K562 (cell line): Measurements from ENCODE around the gene PNMA5. TPM values are rescaled to one million over a fixed set of nuclear protein-coding genes. Genes with fewer than 3 reads are reported as not detected.

Experiments
- ATAC-seq: fragments of 200-7000 bp; cut with Tn5 transposase; 3 replicates; pipeline ENCODE4 v1.9.1; 2020; ENCODE audit warnings: moderate library complexity
- BruUV-seq: library from RNA; stranded (reverse); fragments of 400-500 nt; replicated peaks from 2 replicates; lab custom pipeline; 2021; lab: Mats Ljungman, UMichigan
- CTCF ChIA-PET: fragments of 300-600 bp; formaldehyde crosslinking; extraction: SDS; loops from one replicate; lab custom pipeline; 2021; ENCODE audit warnings: low intra/inter-chr PET ratio; lab: Yijun Ruan, JAX
- POLR2A ChIA-PET: fragments of 300-600, 350-650 bp; sonication (Branson Sonifier 250); formaldehyde crosslinking; extraction: SDS; loops from one replicate; lab custom pipeline; 2021; ENCODE audit warnings: antibody characterized with exemption, inconsistent platforms; lab: Yijun Ruan, JAX
- DNase-seq, 4 experiments: peaks; one replicate each; pipeline versions ENCODE4 v3.0.0 to v3.0.0-alpha.2; 2011 to 2018; ENCODE audit warnings: low spot score in 3 of 4, mixed read lengths in 3 of 4; ENCODE audit errors: extremely low read depth in 1 of 4
- FAIRE-seq: peaks from 2 replicates; lab custom pipeline; 2011; peaks lifted over from hg19 to GRCh38; lab: Jason Lieb, UNC
- H2AFZ ChIP-seq: 2 replicates; pipeline ENCODE4 v1.6.0; 2011; ENCODE audit warnings: low read depth, low read length, control low read depth, inconsistent platforms
- H3K27ac ChIP-seq: fragments of 200-600 bp; 3 replicates; pipeline ENCODE4 v1.8.0; 2011; ENCODE audit warnings: low read depth, mild to moderate bottlenecking, control low read depth, inconsistent platforms, low read length, moderate library complexity, mixed read lengths; ENCODE audit errors: extremely low read depth
- H3K27me3 ChIP-seq, 2 experiments: fragments of 300-600 bp in 1 of 2; 2 replicates in 1 of 2; 3 replicates in 1 of 2; pipeline versions ENCODE4 v1.6.0 to v1.8.0; 2011; ENCODE audit warnings: inconsistent platforms in 2 of 2, low read length in 2 of 2, mild to moderate bottlenecking in 1 of 2, mixed read lengths in 1 of 2, moderate library complexity in 1 of 2; ENCODE audit not compliant: control insufficient read depth in 2 of 2, insufficient read depth in 2 of 2
- H3K36me3 ChIP-seq: fragments of 300-600 bp; 3 replicates; pipeline ENCODE4 v1.8.0; 2011; ENCODE audit warnings: mild to moderate bottlenecking, low read length, inconsistent platforms; ENCODE audit not compliant: control insufficient read depth, insufficient read depth
- H3K4me1 ChIP-seq, 2 experiments: fragments of 200-600 bp in 1 of 2; replicated peaks in 1 of 2; 2 replicates in 1 of 2; 3 replicates in 1 of 2; pipeline versions ENCODE4 v1.5.1 to v1.8.0; 2011; ENCODE audit warnings: inconsistent platforms in 2 of 2, low read length in 2 of 2, mild to moderate bottlenecking in 1 of 2, mixed read lengths in 1 of 2, moderate library complexity in 1 of 2; ENCODE audit not compliant: control insufficient read depth in 2 of 2, insufficient read depth in 2 of 2
- H3K4me2 ChIP-seq: 2 replicates; pipeline ENCODE4 v1.6.1; 2011; ENCODE audit warnings: low read length, control low read depth, inconsistent platforms, mixed read lengths; ENCODE audit not compliant: insufficient read depth
- H3K4me3 ChIP-seq: fragments of 200-600 bp; sonication (generic), shearing (Covaris generic); 2 replicates; pipeline ENCODE4 v1.5.1; 2016; ENCODE audit warnings: control low read depth, inconsistent platforms
- H3K79me2 ChIP-seq: fragments of 200-600 bp; 3 replicates; pipeline ENCODE4 v1.8.0; 2011; ENCODE audit warnings: low read length, inconsistent platforms; ENCODE audit not compliant: control insufficient read depth, insufficient read depth
- H3K9ac ChIP-seq, 2 experiments: 2 replicates each; pipeline versions ENCODE4 v1.6.0 to v1.6.1; 2011; ENCODE audit warnings: low read depth in 2 of 2, low read length in 2 of 2, control low read depth in 1 of 2, inconsistent platforms in 1 of 2, mild to moderate bottlenecking in 1 of 2, mixed read lengths in 1 of 2; ENCODE audit not compliant: insufficient read depth in 1 of 2
- H3K9me1 ChIP-seq: one replicate; pipeline ENCODE4 v1.6.0; 2011; ENCODE audit warnings: inconsistent platforms, mild to moderate bottlenecking, low read length, moderate library complexity; ENCODE audit not compliant: control insufficient read depth, insufficient read depth
- H3K9me3 ChIP-seq: replicated peaks from 2 replicates; pipeline ENCODE4 v1.5.1; 2011; ENCODE audit warnings: low read depth, low read length, inconsistent platforms; ENCODE audit not compliant: control insufficient read depth, insufficient read depth
- H4K20me1 ChIP-seq: replicated peaks from 2 replicates; pipeline ENCODE4 v1.6.1; 2011; ENCODE audit warnings: low read length, inconsistent platforms, mixed read lengths; ENCODE audit not compliant: control insufficient read depth, insufficient read depth
- KLF16 ChIP-seq: IDR thresholded peaks from 2 replicates; pipeline ENCODE4 v1.6.1; 2016; ENCODE audit warnings: antibody characterized with exemption
- MBD2 ChIP-seq: sonication (generic); IDR thresholded peaks from 2 replicates; pipeline ENCODE4 v1.6.1; 2016; ENCODE audit warnings: low read depth, borderline replicate concordance
- NR3C1 ChIP-seq: sonication (generic); formaldehyde crosslinking; IDR thresholded peaks from 2 replicates; pipeline ENCODE4 v1.8.1; 2022; ENCODE audit warnings: missing genetic modification reagents
- PHF20 ChIP-seq: fragments of 450-650 bp; IDR thresholded peaks from 2 replicates; pipeline ENCODE4 v1.6.1; 2018; ENCODE audit not compliant: partially characterized antibody
- SRF ChIP-seq, 2 experiments: fragments of 250-450, 450-650 bp in 1 of 2; sonication (Bioruptor Pico) in 1 of 2; sonication (generic) in 1 of 2; formaldehyde crosslinking; IDR thresholded peaks; 2 replicates each; pipeline versions ENCODE4 v1.5.0 to v1.5.1; 2020 to 2022; ENCODE audit warnings: mild to moderate bottlenecking in 1 of 2, missing genetic modification reagents in 1 of 2
- TAF9B ChIP-seq: fragments of 450-650 bp; IDR thresholded peaks from 2 replicates; pipeline ENCODE4 v1.6.1; 2018; ENCODE audit warnings: mild to moderate bottlenecking; ENCODE audit not compliant: partially characterized antibody
- TSC22D4 ChIP-seq: fragments of 450-650 bp; IDR thresholded peaks from 2 replicates; pipeline ENCODE4 v1.6.1; 2016; ENCODE audit warnings: missing genetic modification characterization, missing biosample characterization, control low read depth
- ZBTB2 ChIP-seq: fragments of 450-650 bp; IDR thresholded peaks from 2 replicates; pipeline ENCODE4 v1.6.1; 2016; ENCODE audit warnings: antibody characterized with exemption
- ZNF407 ChIP-seq: fragments of 450-650 bp; IDR thresholded peaks from 2 replicates; pipeline ENCODE4 v1.6.1; 2016; ENCODE audit warnings: low read depth
- ZNF589 ChIP-seq: fragments of 200-800 bp; sonication (Bioruptor generic); IDR thresholded peaks from 2 replicates; pipeline ENCODE4 v1.6.1; 2016; ENCODE audit warnings: low read depth, missing genetic modification characterization, missing compliant biosample characterization
- WGBS: fragments of 100-300 bp; shearing (Covaris generic); methylation state at CpG from one replicate; pipeline ENCODE4 v1.1.6; 2016; ENCODE audit warnings: low coverage, mixed read lengths; ENCODE audit not compliant: insufficient coverage; ENCODE audit errors: missing lambda C conversion rate; 5-methylcytosine and 5-hydroxymethylcytosine counted together
- in situ Hi-C: fragments of 300-500 bp; cut with MboI; formaldehyde crosslinking; loops from 4 replicates; pipeline ENCODE4 v1.15.0; 2018; ENCODE audit warnings: inconsistent platforms, mixed read lengths
- intact Hi-C: fragments of 100-400 bp; cut with micrococcal nuclease; formaldehyde crosslinking; loops from 2 replicates; pipeline ENCODE4 v1.14.2; 2022
- polyA plus RNA-seq, 8 experiments: library from polyadenylated mRNA; depleted of rRNA in 4 of 8; stranded (reverse) in 5 of 8; unstranded in 3 of 8; fragments of >200 nt; fragmentation: Nextera tagmentation in 2 of 8; fragmentation: Illumina TruSeq in 1 of 8; extraction: Ambion mirVana in 2 of 8; extraction: Trizol in 1 of 8; gene quantifications; 2 replicates each; pipeline versions ENCODE4 v1.2.1 to v1.2.3, GENCODE V29; 2011 to 2014; ENCODE audit warnings: inconsistent platforms in 1 of 8, missing spikeins in 1 of 8
- total RNA-seq, 7 experiments: library from RNA; depleted of rRNA in 6 of 7; stranded (reverse); fragments of >200 nt in 6 of 7; fragmentation: Illumina TruSeq in 2 of 7; extraction: Trizol in 2 of 7; gene quantifications; 2 replicates each; pipeline versions ENCODE4 v1.2.1 to v1.2.3, GENCODE V29; 2011 to 2021; ENCODE audit warnings: low replicate concordance in 1 of 7

PNMA5 gene
- total and polyA plus RNA-seq, 9 of the 15 experiments (the other 6 are each of a cell fraction or from before 2014, with no cell fraction given): 0.03 to 0.20 (median 0.07) TPM; not detected in 3

GRCh38 chrX:152987801-152988200 is 6.1 kb downstream of the PNMA5 start:
- BruUV-seq: no TSS peak
- Histone ChIP-seq H3K9ac (no peak overlapping the region), H4K20me1 (no peaks in the 10 kb centered on the region), H3K4me3 (no peak overlapping the region), H3K79me2 (no peaks in the 10 kb centered on the region), H3K9me3 (no peaks in the 10 kb centered on the region), H3K27me3 (0 out of 5 replicates have a peak, but pooled peaks cover 0 to 5% of the 10 kb centered on the region in 2 experiments), H3K4me1 (peaks cover 4 to 5% of the 10 kb centered on the region in 2 experiments; a peak in 3 of 5 replicates), H3K9me1 (no peaks in the 10 kb centered on the region), H3K27ac (no peak overlapping the region), H3K4me2 (no peak overlapping the region), H2AFZ (no peak overlapping the region), H3K36me3 (no peaks in the 10 kb centered on the region)
- DNase-seq (no peak), FAIRE-seq (no peak), ATAC-seq (no peak)
- TF ChIP-seq ZNF407 (no peak), TAF9B (no peak), TSC22D4 (no peak), ZBTB2 (no peak), SRF (CRISPR knock-in tag; IDR thresholded peaks at IDR 0.05) (no peak), NR3C1 (CRISPR knock-in tag) (no peak), KLF16 (no peak), MBD2 (no peak), ZNF589 (CRISPR knock-in tag) (no peak), PHF20 (no peak)
- ChIA-PET CTCF (no interaction called here), POLR2A (no interaction called here)
- in situ Hi-C loops: loop anchor here (10.0 kb wide), 1 partner anchor 327 kb away; no protein-coding TSS in a partner anchor
- intact Hi-C loops: no loop called here
- 24% methylated on average over 5 of the region's 8 CpGs for WGBS
